ENCODE results near the gene NCMAP. TPM values are rescaled to one million over a fixed set of nuclear protein-coding genes. Genes with fewer than 3 reads are reported as not detected.
"Not testable (repeated sequence)": the region's sequence is repeated elsewhere in the genome, so short reads cannot be mapped to it uniquely, and the experiment has no call there.

NCMAP gene
- total RNA-seq, 1 experiment from 2014 or later: 0.33 TPM

GRCh38 chr1:24547195-24547594 is 8.7 kb upstream of the NCMAP start:
- in situ Hi-C loops (cut with HindIII; ENCODE audit: low pct_unique_long_range_greater_than_20kb, low sequenced_read_pairs) (no loop called here), intact Hi-C loops (cut with micrococcal nuclease; ENCODE audit: unreplicated experiment) (no loop called here)
- no peaks in the 10 kb centered on the region for H3K36me3 ChIP-seq (ENCODE audit: control insufficient read depth, insufficient read depth, low read length)
- no peak overlapping the region for H3K4me3 ChIP-seq (ENCODE audit: low read depth in 2 of 2, low read length in 2 of 2)
- H3K4me1 ChIP-seq (ENCODE audit: control insufficient read depth, insufficient read depth, low read length): no peaks in the 10 kb centered on the region
- POLR2A ChIA-PET: no interaction called here
- BruUV-seq (replicated peaks): no TSS peak
- ATAC-seq (no peak), DNase-seq (ENCODE audit: low read depth, low spot score) (no peak)
- H3K27ac ChIP-seq (ENCODE audit: low read length): no peak overlapping the region
- TF ChIP-seq CTCF (IDR thresholded peaks at IDR 0.05) (no peak), POLR2AphosphoS5 (IDR thresholded peaks at IDR 0.05; ENCODE audit: low read depth, low read length) (no peak), REST (IDR thresholded peaks at IDR 0.05; ENCODE audit: insufficient read depth in 1 of 2, low read depth in 2 of 2, low read length in 1 of 2) (no peak), SIN3A (IDR thresholded peaks at IDR 0.05; ENCODE audit: borderline replicate concordance, insufficient read depth, low read depth, low read length) (no peak), TCF7L2 (IDR thresholded peaks at IDR 0.05; ENCODE audit: low read depth, low read length) (no peak)
- CTCF ChIA-PET: interaction anchor here (1.6 kb wide), 1 partner anchor 25 kb away, joined by 4 read pairs; no protein-coding TSS in a partner anchor
- no peaks in the 10 kb centered on the region for H3K27me3 ChIP-seq (ENCODE audit: control insufficient read depth, insufficient read depth, low read length)
- H3K9me3 ChIP-seq (ENCODE audit: control insufficient read depth, insufficient read depth, low read depth, low read length): no peaks in the 10 kb centered on the region

- no TSS peak for BruUV-seq (replicated peaks)
- Histone ChIP-seq H3K27me3 (ENCODE audit: control insufficient read depth, insufficient read depth, low read length) (no peaks in the 10 kb centered on the region), H3K36me3 (ENCODE audit: control insufficient read depth, insufficient read depth, low read length) (no peaks in the 10 kb centered on the region), H3K27ac (ENCODE audit: low read length) (no peak overlapping the region), H3K4me3 (ENCODE audit: low read depth in 2 of 2, low read length in 2 of 2) (no peak overlapping the region), H3K9me3 (ENCODE audit: control insufficient read depth, insufficient read depth, low read depth, low read length) (no peaks in the 10 kb centered on the region), H3K4me1 (ENCODE audit: control insufficient read depth, insufficient read depth, low read length) (no peaks in the 10 kb centered on the region)
- in situ Hi-C loops (cut with HindIII; ENCODE audit: low pct_unique_long_range_greater_than_20kb, low sequenced_read_pairs): no loop called here
- intact Hi-C loops (cut with micrococcal nuclease; ENCODE audit: unreplicated experiment): no loop called here
- TF ChIP-seq CTCF (IDR thresholded peaks at IDR 0.05): no peak
- no peak for TF ChIP-seq TCF7L2 (IDR thresholded peaks at IDR 0.05; ENCODE audit: low read depth, low read length)
- TF ChIP-seq REST (IDR thresholded peaks at IDR 0.05; ENCODE audit: insufficient read depth in 1 of 2, low read depth in 2 of 2, low read length in 1 of 2): no peak
- no peak for TF ChIP-seq SIN3A (IDR thresholded peaks at IDR 0.05; ENCODE audit: borderline replicate concordance, insufficient read depth, low read depth, low read length)
- TF ChIP-seq POLR2AphosphoS5 (IDR thresholded peaks at IDR 0.05; ENCODE audit: low read depth, low read length): no peak
- ChIA-PET POLR2A (no interaction called here), CTCF (interaction anchor here (0.6 to 0.7 kb wide), 3 partner anchors 10 to 140 kb away, joined by 3 to 10 read pairs (median 9); no protein-coding TSS in a partner anchor)
- no peak for ATAC-seq
- no peak for DNase-seq (ENCODE audit: low read depth, low spot score)
These were observed 7.8 kb upstream of the NCMAP start for GRCh38 chr1:24548070-24548469.

- H3K27me3 ChIP-seq (ENCODE audit: control insufficient read depth, insufficient read depth, low read length); CTCF ChIA-PET; BruUV-seq (replicated peaks); H3K9me3 ChIP-seq (ENCODE audit: control insufficient read depth, insufficient read depth, low read depth, low read length); intact Hi-C loops (cut with micrococcal nuclease; ENCODE audit: unreplicated experiment); POLR2A ChIA-PET; H3K4me3 ChIP-seq (ENCODE audit: low read depth in 2 of 2, low read length in 2 of 2); ATAC-seq; DNase-seq (ENCODE audit: low read depth, low spot score); H3K36me3 ChIP-seq (ENCODE audit: control insufficient read depth, insufficient read depth, low read length); H3K27ac ChIP-seq (ENCODE audit: low read length); in situ Hi-C loops (cut with HindIII; ENCODE audit: low pct_unique_long_range_greater_than_20kb, low sequenced_read_pairs); H3K4me1 ChIP-seq (ENCODE audit: control insufficient read depth, insufficient read depth, low read length): not testable (repeated sequence)
These were observed 6.7 kb upstream of the NCMAP start for GRCh38 chr1:24549210-24549609.

All from Panc1 (cell line).